K562 (cell line): ENCODE results near the gene ZNF613. TPM values are rescaled to one million over a fixed set of nuclear protein-coding genes. Genes with fewer than 3 reads are reported as not detected.

Source experiments
- BRCA1 ChIP-seq, 2 experiments: fragments of 450-650 bp in 1 of 2; sonication (generic) in 1 of 2; formaldehyde crosslinking in 1 of 2; IDR thresholded peaks; 2 replicates each; pipeline versions ENCODE4 v1.5.0 to v1.6.1; 2017 to 2020; ENCODE audit warnings: mild to moderate bottlenecking in 1 of 2, missing genetic modification reagents in 1 of 2
- CREB5 ChIP-seq: fragments of 250-450 bp; sonication (Bioruptor Pico); IDR thresholded peaks from 2 replicates; pipeline ENCODE4 v1.5.0; 2020; ENCODE audit warnings: mild to moderate bottlenecking
- E2F1 ChIP-seq: sonication (generic); formaldehyde crosslinking; IDR thresholded peaks from 2 replicates; pipeline ENCODE4 v1.8.1; 2023; ENCODE audit warnings: mild to moderate bottlenecking, missing genetic modification reagents, moderate library complexity
- L3MBTL2 ChIP-seq: fragments of 450-650 bp; IDR thresholded peaks from 2 replicates; pipeline ENCODE4 v1.6.1; 2016; ENCODE audit warnings: mild to moderate bottlenecking, moderate library complexity
- NR4A1 ChIP-seq, 2 experiments: fragments of 250-450 bp in 1 of 2; fragments of 450-650 bp in 1 of 2; sonication (Bioruptor Pico) in 1 of 2; IDR thresholded peaks; 2 replicates each; pipeline versions ENCODE4 v1.4.0 to v1.6.1; 2016 to 2020; ENCODE audit warnings: mild to moderate bottlenecking in 2 of 2, missing compliant biosample characterization in 1 of 2, missing genetic modification characterization in 1 of 2, moderate library complexity in 1 of 2
- PBX2 ChIP-seq, 2 experiments: IDR thresholded peaks in 1 of 2; conservative IDR thresholded peaks in 1 of 2; 2 replicates each; pipeline ENCODE4 v1.6.1; 2016; ENCODE audit warnings: low read depth in 2 of 2, mild to moderate bottlenecking in 1 of 2, missing compliant biosample characterization in 1 of 2, missing genetic modification characterization in 1 of 2, moderate library complexity in 1 of 2
- STAG1 ChIP-seq: sonication (generic); formaldehyde crosslinking; IDR thresholded peaks from 2 replicates; pipeline ENCODE4 v1.5.0; 2020; ENCODE audit warnings: missing genetic modification reagents, borderline replicate concordance
- ZNF146 ChIP-seq: IDR thresholded peaks from one replicate; pipeline ENCODE4 v1.6.1; 2018; ENCODE audit warnings: missing compliant biosample characterization; ENCODE audit not compliant: unreplicated experiment
- ZNF384 ChIP-seq: IDR thresholded peaks from 2 replicates; pipeline ENCODE4 v1.6.1; 2012; ENCODE audit warnings: low read depth, low read length, improper control_type of control experiment
- polyA plus RNA-seq, 8 experiments: library from polyadenylated mRNA; depleted of rRNA in 4 of 8; stranded (reverse) in 5 of 8; unstranded in 3 of 8; fragments of >200 nt; fragmentation: Nextera tagmentation in 2 of 8; fragmentation: Illumina TruSeq in 1 of 8; extraction: Ambion mirVana in 2 of 8; extraction: Trizol in 1 of 8; gene quantifications; 2 replicates each; pipeline versions ENCODE4 v1.2.1 to v1.2.3, GENCODE V29; 2011 to 2014; ENCODE audit warnings: inconsistent platforms in 1 of 8, missing spikeins in 1 of 8
- total RNA-seq, 7 experiments: library from RNA; depleted of rRNA in 6 of 7; stranded (reverse); fragments of >200 nt in 6 of 7; fragmentation: Illumina TruSeq in 2 of 7; extraction: Trizol in 2 of 7; gene quantifications; 2 replicates each; pipeline versions ENCODE4 v1.2.1 to v1.2.3, GENCODE V29; 2011 to 2021; ENCODE audit warnings: low replicate concordance in 1 of 7
- TF ChIP-seq, protein P1 (sequence below): fragments of 250-450 bp; sonication (Bioruptor Pico); IDR thresholded peaks from 2 replicates; pipeline ENCODE4 v1.6.1; 2021; ENCODE audit warnings: mild to moderate bottlenecking

ZNF613 gene
- total and polyA plus RNA-seq, 9 of the 15 experiments (the other 6 are each of a cell fraction or from before 2014, with no cell fraction given), result 2.1 to 4.5 (median 2.7) TPM

DNA sequence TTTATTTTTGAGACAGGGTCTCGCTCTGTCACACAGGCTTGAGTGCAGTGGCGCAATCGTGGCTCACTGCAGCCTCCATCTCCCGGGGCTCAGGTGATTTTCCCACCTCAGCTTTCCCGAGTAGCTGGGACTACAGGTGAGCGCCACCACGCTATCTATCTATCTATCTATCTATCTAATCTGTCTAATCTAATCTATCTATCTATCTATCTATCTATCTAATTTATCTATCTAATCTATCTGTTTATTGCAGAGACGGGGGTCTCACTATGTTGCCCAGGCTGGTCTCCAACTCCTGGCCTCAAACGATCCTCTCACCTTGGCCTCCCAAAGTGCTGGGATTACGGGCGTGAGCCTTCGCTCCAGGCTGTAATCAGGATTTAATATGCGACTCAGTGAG, 587 bp downstream of the ZNF613 start (continued):
- TF ChIP-seq PBX2 (CRISPR knock-in tag; IDR thresholded peaks at IDR 0.05; ENCODE audit: low read depth) (no peak), PBX2 (tag; conservative IDR thresholded peaks at IDR 0.05; ENCODE audit: low read depth) (no peak), L3MBTL2 (no peak), CREB5 (CRISPR knock-in tag) (no peak), BRCA1 (IDR thresholded peaks at IDR 0.05) (no peak), BRCA1 (CRISPR knock-in tag; IDR thresholded peaks at IDR 0.05) (no peak), NR4A1 (CRISPR knock-in tag; IDR thresholded peaks at IDR 0.05) (no peak), NR4A1 (tag; IDR thresholded peaks at IDR 0.05) (no peak), STAG1 (CRISPR knock-in tag) (no peak), ZNF146 (CRISPR knock-in tag) (no peak), E2F1 (no peak), ZNF384 (no peak)
- TF ChIP-seq, protein P1, sequence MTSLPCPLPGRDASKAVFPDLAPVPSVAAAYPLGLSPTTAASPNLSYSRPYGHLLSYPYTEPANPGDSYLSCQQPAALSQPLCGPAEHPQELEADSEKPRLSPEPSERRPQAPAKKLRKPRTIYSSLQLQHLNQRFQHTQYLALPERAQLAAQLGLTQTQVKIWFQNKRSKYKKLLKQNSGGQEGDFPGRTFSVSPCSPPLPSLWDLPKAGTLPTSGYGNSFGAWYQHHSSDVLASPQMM, result no peak
